ENCODE measurements around the gene CACNA1A.
"Not testable (repeated sequence)": the region's sequence is repeated elsewhere in the genome, so short reads cannot be mapped to it uniquely, and the experiment has no call there.

The CACNA1A gene

DNA sequence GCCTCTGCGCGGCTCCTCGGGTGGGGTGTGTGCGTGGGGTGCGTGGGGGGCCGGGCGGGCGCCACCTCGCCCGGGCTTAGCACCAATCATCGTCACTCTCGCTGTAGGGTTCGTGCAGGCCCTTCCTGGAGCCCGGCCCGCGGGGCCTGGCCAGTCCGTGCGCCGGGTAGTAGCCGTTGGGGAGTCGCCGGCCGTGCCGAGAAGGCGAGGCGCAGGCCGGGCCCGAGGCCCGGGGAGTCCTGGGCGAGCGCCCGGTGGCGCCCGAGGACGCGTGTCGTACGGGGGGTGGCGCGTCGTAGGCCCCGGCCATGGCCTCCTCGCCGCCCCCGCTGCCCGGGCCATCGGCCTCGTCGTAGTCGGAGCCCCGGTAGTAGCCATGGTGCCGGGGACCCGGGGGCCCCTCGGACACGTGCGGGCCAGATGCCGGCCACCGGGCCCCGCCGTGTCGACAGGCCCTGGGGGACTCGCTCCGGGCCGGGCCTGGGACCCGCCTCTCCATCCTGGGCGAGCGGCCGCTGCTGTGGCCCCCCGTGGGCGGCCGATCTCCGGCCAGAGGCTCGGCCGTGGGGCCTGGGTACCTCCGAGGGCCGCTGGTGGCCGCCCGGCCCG, 298.9 kb downstream of the CACNA1A start:
- no peak overlapping the region for H3K4me3 ChIP-seq (ENCODE audit: low read depth, low read length)
- no peak for TF ChIP-seq CTCF (IDR thresholded peaks at IDR 0.05; ENCODE audit: borderline replicate concordance, insufficient read depth, low read depth, low read length)

- TF ChIP-seq CTCF (IDR thresholded peaks at IDR 0.05; ENCODE audit: borderline replicate concordance, insufficient read depth, low read depth, low read length): no peak
- no peak overlapping the region for H3K4me3 ChIP-seq (ENCODE audit: low read depth, low read length)
Observed at GRCh38 chr19:13206587-13206986, 299.7 kb downstream of the CACNA1A start.

GRCh38 chr19:13202112-13202511, 304.2 kb downstream of the CACNA1A start:
- H3K4me3 ChIP-seq (ENCODE audit: low read depth, low read length): not testable (repeated sequence)

DNA sequence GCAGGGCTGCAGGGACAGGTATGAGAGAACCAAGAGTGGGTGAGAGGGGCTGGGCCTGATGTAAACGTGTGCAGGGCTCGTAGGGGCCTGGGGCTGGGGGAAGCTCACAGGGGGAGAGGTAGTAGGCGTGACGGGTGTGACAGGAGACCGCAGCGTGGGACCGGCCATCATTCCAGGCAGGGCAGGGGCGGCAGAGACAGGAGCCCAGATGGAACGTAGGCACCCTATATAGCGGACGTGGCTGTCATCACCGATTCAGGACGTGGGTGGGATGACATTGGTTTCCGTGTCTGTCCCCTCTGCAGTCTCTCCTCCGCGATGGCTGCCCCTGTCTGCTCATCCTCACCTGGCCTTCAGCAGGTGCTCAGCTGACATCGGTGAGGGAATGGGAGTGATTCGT, 307.6 kb downstream of the CACNA1A start:
- no peak overlapping the region for H3K4me3 ChIP-seq (ENCODE audit: low read depth, low read length)
- TF ChIP-seq CTCF (IDR thresholded peaks at IDR 0.05; ENCODE audit: borderline replicate concordance, insufficient read depth, low read depth, low read length): no peak

DNA sequence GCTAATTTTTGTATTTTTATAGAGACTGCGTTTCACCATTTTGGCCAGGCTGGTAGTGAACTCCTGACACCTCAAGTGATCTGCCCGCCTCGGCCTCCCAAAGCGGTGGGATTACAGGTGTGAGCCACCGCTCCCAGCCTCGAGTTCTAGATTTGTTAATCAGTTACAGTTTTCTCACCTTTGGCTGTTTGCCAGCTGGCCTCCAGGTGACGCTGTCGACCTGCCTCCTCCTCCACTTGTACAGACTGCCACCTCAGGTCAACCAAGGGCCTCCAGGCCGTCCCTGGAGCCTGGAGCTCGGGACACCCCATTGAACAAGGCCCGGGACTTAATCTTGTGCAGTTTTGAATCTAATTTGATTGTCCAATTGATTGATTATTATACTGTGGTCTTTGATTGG, 310.6 kb downstream of the CACNA1A start:
- peak; percentile 79 for TF ChIP-seq CTCF (IDR thresholded peaks at IDR 0.05; ENCODE audit: borderline replicate concordance, insufficient read depth, low read depth, low read length)
- H3K4me3 ChIP-seq (ENCODE audit: low read depth, low read length): no peak overlapping the region

DNA sequence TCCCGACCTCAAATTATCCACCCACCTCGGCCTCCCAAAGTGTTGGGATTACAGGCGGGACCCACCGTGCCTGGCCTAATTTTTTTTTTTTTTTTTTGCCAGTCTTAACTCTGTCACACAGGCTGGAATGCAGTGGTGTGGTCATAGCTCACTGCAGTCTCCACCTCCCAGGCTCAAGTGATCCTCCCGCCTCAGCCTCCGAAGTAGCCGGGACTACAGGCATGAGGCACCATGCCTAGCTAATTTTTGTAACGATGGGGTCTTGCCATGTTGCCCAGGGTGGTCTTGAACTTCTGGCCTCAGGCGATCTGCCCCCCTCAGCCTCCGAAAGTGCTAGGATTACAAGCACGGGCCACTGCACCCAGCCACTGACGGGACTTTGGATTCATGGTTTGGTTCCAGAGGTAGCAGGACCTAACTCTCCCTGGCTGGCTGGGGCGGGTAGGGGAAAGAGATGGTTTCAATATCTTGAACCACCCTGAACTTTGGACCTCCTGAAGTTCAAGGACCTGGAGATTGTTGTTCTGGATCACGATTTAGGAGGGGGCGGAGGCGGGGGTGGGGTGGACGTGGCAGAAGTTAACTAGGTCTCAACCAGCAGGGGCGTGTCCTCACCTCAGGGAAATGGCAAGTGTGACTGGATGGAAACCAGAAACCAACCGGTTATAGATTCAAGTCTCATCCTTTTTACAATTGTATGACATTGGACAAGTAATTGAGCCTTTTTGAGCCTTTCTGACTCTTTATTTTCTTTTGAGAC, 315.3 kb downstream of the CACNA1A start:
- H3K4me3 ChIP-seq (ENCODE audit: low read depth, low read length): no peak overlapping the region
- no peak for TF ChIP-seq CTCF (IDR thresholded peaks at IDR 0.05; ENCODE audit: borderline replicate concordance, insufficient read depth, low read depth, low read length)

DNA sequence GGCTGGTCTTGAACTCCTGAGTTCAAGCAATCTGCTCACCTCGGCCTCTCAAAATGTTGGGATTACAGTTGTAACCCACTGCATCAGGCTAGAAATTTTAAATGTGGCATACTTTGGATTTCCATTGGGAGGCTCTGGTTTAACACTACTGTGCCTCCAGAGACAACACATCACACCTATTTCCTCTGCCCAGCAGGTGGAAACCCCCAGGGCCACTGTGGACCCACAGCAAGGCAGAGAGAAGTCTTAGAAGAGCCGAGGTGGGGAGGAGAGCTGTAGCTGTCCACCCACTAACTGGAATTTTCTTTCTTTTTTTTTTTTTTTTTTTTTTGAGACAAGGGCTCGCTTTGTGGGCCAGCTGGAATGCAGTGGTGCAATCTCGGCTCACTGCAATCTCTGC, 316.7 kb downstream of the CACNA1A start:
- H3K4me3 ChIP-seq (ENCODE audit: low read depth, low read length): no peak overlapping the region
- TF ChIP-seq CTCF (IDR thresholded peaks at IDR 0.05; ENCODE audit: borderline replicate concordance, insufficient read depth, low read depth, low read length): no peak

All from GM12875 (cell line).